Peyer's patch (tissue), 4 donors: ENCODE measurements around the gene APOL1. TPM values are rescaled to one million over a fixed set of nuclear protein-coding genes. Genes with fewer than 3 reads are reported as not detected.
"Not testable (repeated sequence)": the region's sequence is repeated elsewhere in the genome, so short reads cannot be mapped to it uniquely, and the experiment has no call there.

Experiments used
- DNase-seq, 3 donors: peaks; one replicate each; pipeline ENCODE4 v3.0.0-alpha.2; 2017 to 2019
- H3K27ac ChIP-seq, 4 donors: fragments of 200-600 bp; sonication (generic); one replicate each; pipeline ENCODE4 v1.5.1; 2016 to 2019
- H3K27me3 ChIP-seq, 2 donors: fragments of 200-600 bp; sonication (generic); one replicate each; pipeline ENCODE4 v1.5.1; 2019
- H3K36me3 ChIP-seq, 3 donors: fragments of 200-600 bp; sonication (generic); one replicate each; pipeline ENCODE4 v1.5.1; 2016 to 2019
- H3K4me1 ChIP-seq, 4 donors: fragments of 200-600 bp; sonication (generic); one replicate each; pipeline ENCODE4 v1.5.1; 2016 to 2019
- H3K4me3 ChIP-seq, 4 donors: fragments of 200-600 bp; sonication (generic); 1 replicate in 3 of 4; 2 replicates in 1 of 4; pipeline ENCODE4 v1.5.1; 2016 to 2019; ENCODE audit warnings: mild to moderate bottlenecking in 1 of 4
- H3K9me3 ChIP-seq, 4 donors: fragments of 200-600 bp; sonication (generic); one replicate each; pipeline ENCODE4 v1.5.1; 2016 to 2019; ENCODE audit warnings: mild to moderate bottlenecking in 1 of 4
- POLR2A ChIP-seq, 2 donors: fragments of 450-650 bp; IDR thresholded peaks; one replicate each; pipeline ENCODE4 v1.5.1; 2017; ENCODE audit warnings: antibody characterized with exemption in 2 of 2, mild to moderate bottlenecking in 2 of 2, moderate library complexity in 2 of 2
- total RNA-seq, 4 donors: library from RNA; depleted of rRNA; stranded (reverse); fragments of >200 nt; gene quantifications; one replicate each; pipeline ENCODE4 v1.1.0, GENCODE V29; 2016
- TF ChIP-seq, protein P1 (sequence below), 6 experiments: fragments of 450-650 bp in 4 of 6; fragments of 200-600 bp in 2 of 6; sonication (generic) in 1 of 6; IDR thresholded peaks; one replicate each; pipeline ENCODE4 v1.5.1; 2017 to 2019; ENCODE audit warnings: antibody characterized with exemption in 6 of 6, mild to moderate bottlenecking in 3 of 6, moderate library complexity in 1 of 6

Gene APOL1
- total RNA-seq, 4 donors from 2014 or later = 12.2 to 23.9 (median 19.8) TPM

DNA sequence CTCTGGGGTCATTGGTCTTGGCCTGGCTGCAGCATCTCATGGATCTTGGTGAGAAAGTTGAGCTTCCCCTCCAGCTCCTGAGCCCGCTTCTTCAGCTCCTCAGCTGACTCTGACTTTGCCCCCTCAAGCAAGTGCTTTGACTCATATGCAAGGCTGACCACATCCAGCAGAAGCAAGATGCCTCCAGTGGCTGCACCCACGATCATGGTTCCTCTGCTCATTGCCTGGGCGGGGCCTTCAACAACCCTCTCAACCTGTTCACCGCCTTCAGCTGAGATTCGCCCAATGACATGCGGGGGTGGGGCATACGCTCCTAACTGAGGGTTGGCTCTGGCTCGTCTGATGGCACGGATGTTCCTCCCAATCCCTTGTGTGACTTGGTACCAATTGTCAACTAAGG, 25.5 kb upstream of the APOL1 start:
- H3K27ac ChIP-seq = no peak overlapping the region
- TF ChIP-seq, protein P1, sequence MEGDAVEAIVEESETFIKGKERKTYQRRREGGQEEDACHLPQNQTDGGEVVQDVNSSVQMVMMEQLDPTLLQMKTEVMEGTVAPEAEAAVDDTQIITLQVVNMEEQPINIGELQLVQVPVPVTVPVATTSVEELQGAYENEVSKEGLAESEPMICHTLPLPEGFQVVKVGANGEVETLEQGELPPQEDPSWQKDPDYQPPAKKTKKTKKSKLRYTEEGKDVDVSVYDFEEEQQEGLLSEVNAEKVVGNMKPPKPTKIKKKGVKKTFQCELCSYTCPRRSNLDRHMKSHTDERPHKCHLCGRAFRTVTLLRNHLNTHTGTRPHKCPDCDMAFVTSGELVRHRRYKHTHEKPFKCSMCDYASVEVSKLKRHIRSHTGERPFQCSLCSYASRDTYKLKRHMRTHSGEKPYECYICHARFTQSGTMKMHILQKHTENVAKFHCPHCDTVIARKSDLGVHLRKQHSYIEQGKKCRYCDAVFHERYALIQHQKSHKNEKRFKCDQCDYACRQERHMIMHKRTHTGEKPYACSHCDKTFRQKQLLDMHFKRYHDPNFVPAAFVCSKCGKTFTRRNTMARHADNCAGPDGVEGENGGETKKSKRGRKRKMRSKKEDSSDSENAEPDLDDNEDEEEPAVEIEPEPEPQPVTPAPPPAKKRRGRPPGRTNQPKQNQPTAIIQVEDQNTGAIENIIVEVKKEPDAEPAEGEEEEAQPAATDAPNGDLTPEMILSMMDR (IDR thresholded peaks at IDR 0.05) = no peak
- TF ChIP-seq POLR2A (IDR thresholded peaks at IDR 0.05) = no peak
- no peak overlapping the region for H3K4me3 ChIP-seq
- H3K4me1 ChIP-seq = no peaks in the 10 kb centered on the region
- no peaks in the 10 kb centered on the region for H3K27me3 ChIP-seq
- H3K9me3 ChIP-seq = no peaks in the 10 kb centered on the region
- peaks cover 0 to 42% (median 0%) of the 10 kb centered on the region in 3 donors for H3K36me3 ChIP-seq
- DNase-seq = no peak

- no peaks in the 10 kb centered on the region for H3K4me1 ChIP-seq
- H3K4me3 ChIP-seq = no peak overlapping the region
- peaks cover 0 to 46% (median 0%) of the 10 kb centered on the region in 3 donors for H3K36me3 ChIP-seq
- TF ChIP-seq, protein P1 (IDR thresholded peaks at IDR 0.05) = no peak
- TF ChIP-seq POLR2A (IDR thresholded peaks at IDR 0.05) = no peak
- H3K27me3 ChIP-seq = no peaks in the 10 kb centered on the region
- no peak overlapping the region for H3K27ac ChIP-seq
- no peak for DNase-seq
- no peaks in the 10 kb centered on the region for H3K9me3 ChIP-seq
Measured at GRCh38 chr22:36227806-36228205, 25.1 kb upstream of the APOL1 start.

DNA sequence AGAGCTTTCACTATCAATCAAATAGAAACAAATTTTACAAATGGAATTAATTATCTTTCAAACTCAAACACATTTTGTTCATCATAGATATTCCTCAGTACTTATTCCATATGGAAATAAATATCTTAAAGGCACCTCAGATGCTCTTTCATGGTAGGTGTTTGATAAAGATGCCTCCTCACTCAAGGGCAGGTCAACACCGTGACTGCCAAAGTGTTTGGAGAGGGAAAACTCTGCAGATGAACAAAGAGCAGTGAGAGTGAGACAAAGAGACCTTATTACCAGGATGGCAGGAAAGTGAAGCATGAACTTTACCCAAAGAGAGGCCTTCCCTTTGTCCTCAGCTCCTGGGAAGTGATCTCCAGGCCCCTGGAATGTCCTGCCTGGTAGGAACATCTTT, 24.6 kb upstream of the APOL1 start:
- not testable (repeated sequence) for H3K9me3 ChIP-seq, DNase-seq, H3K4me3 ChIP-seq, H3K27ac ChIP-seq, H3K4me1 ChIP-seq, H3K27me3 ChIP-seq
- H3K36me3 ChIP-seq = peaks cover 0 to 52% (median 0%) of the 10 kb centered on the region in 3 donors

DNA sequence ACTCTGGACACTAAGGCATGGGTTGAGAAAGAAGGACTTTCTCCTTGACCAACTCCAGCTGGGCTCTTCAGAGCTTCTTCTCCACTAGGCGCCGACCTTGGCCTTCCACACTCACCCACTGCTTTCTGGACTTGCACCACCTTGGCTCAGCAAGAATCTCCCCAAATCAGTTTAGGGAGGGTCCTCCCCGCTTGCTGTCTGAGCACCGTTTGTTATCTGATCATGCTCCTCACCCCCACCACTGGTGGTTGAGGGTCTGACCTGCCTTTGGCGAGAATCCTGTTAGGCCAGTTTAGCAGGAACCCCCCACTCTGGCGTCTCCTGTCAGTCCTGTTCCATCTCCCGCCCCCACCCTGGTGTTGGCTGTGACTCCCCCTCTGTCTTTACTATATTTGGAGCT, 24.0 kb upstream of the APOL1 start:
- Histone ChIP-seq H3K4me1 (no peaks in the 10 kb centered on the region), H3K9me3 (no peaks in the 10 kb centered on the region), H3K36me3 (peaks cover 0 to 58% (median 0%) of the 10 kb centered on the region in 3 donors), H3K4me3 (no peak overlapping the region), H3K27me3 (no peaks in the 10 kb centered on the region), H3K27ac (no peak overlapping the region)
- TF ChIP-seq, protein P1 (IDR thresholded peaks at IDR 0.05) = no peak
- no peak for TF ChIP-seq POLR2A (IDR thresholded peaks at IDR 0.05)
- DNase-seq = no peak

DNA sequence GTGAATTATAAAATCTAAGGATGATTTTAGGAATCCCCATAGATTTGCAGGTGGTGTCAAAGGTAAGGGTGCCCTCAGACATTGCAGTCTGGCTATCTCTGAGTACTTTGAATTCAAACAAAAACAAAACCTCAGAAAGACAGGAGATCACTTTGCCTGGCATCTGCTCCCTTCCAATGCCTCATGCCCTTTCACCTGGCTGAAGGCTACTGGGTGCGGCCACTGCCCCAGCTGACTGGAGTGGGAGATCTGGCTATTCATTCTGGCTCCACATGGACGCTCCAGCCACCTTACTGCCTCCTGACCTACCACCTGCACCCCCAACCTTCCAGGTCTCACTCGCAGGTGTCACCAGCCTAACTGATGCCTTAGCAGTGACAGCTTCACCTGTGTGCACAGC, 23.3 kb upstream of the APOL1 start:
- H3K27ac ChIP-seq, H3K4me1 ChIP-seq, DNase-seq, H3K27me3 ChIP-seq, H3K9me3 ChIP-seq, H3K4me3 ChIP-seq: not testable (repeated sequence)
- H3K36me3 ChIP-seq = peaks cover 0 to 59% (median 0%) of the 10 kb centered on the region in 3 donors

DNA sequence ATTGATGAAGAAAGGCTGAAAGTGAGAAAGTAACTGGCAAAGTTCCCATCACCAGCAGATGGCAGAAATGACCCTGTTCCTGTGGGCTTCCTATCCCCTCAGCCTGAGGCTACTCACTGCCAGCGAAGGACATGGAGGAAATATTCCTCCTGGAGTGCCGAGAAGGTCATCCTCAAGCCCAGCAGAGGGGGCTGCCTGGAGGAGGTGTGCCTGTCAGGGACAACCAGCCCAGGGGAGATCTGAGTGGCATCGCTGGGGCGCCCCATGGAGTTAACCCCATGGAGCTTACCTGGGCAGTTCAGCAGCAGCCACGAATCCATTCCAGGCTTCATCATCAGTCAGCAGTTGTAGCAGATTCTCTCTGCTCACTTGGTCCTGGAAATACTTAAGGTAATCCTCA, 21.9 kb upstream of the APOL1 start:
- not testable (repeated sequence) for DNase-seq, H3K9me3 ChIP-seq, H3K4me3 ChIP-seq, H3K27me3 ChIP-seq, H3K27ac ChIP-seq
- Histone ChIP-seq H3K36me3 (peaks cover 0 to 59% (median 0%) of the 10 kb centered on the region in 3 donors), H3K4me1 (peaks cover 0 to 17% (median 0%) of the 10 kb centered on the region in 4 donors)

DNA sequence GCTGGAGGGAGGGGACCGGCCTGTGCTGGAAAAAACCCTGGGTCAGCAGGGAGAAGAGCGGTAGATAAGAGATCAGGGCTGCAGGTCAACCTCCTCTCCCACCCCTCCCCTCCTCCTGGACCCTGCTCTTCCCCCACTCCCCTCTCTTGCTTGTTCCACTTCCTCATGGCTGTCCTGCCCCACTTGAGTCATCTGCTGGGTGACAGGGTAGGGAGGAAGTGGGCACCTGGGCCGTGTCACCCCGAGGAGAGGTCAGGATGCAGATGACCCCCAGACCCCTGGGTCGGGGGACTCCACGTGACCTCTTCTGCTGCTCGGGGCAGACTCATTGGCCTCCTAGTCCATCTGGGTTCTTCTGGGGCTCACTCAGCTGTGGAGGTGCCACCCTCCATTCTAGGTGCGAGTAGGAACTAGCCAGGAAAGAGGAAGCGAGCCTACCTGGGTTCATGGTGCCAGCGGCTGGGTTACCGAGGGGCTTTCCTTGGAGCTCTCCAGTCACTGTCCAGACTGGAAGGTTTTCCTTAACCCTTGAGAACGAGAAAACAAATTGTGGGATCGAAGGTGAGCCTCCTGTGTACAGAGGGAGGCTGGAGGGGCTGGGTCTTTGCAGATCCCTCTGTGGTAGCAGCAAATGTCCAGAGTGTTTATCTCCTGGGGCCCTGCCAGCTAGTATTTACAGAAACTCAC, 20.1 kb upstream of the APOL1 start:
- peaks cover 0 to 56% (median 0%) of the 10 kb centered on the region in 3 donors for H3K36me3 ChIP-seq
- H3K4me1 ChIP-seq = peaks cover 0 to 35% (median 11%) of the 10 kb centered on the region in 4 donors
- H3K4me3 ChIP-seq = no peak overlapping the region
- H3K9me3 ChIP-seq = no peaks in the 10 kb centered on the region
- no peaks in the 10 kb centered on the region for H3K27me3 ChIP-seq
- no peak for TF ChIP-seq POLR2A (IDR thresholded peaks at IDR 0.05)
- TF ChIP-seq, protein P1 (IDR thresholded peaks at IDR 0.05) = no peak
- no peak overlapping the region for H3K27ac ChIP-seq
- DNase-seq = no peak
